GM21786 (cell line): Measurements from ENCODE around the gene PADI1.

Experiments used
- ATAC-seq: cut with Tn5 transposase; IDR thresholded peaks from one replicate; pipeline ENCODE4 v1.9.1; 2021; ENCODE audit not compliant: unreplicated experiment

Gene PADI1

DNA sequence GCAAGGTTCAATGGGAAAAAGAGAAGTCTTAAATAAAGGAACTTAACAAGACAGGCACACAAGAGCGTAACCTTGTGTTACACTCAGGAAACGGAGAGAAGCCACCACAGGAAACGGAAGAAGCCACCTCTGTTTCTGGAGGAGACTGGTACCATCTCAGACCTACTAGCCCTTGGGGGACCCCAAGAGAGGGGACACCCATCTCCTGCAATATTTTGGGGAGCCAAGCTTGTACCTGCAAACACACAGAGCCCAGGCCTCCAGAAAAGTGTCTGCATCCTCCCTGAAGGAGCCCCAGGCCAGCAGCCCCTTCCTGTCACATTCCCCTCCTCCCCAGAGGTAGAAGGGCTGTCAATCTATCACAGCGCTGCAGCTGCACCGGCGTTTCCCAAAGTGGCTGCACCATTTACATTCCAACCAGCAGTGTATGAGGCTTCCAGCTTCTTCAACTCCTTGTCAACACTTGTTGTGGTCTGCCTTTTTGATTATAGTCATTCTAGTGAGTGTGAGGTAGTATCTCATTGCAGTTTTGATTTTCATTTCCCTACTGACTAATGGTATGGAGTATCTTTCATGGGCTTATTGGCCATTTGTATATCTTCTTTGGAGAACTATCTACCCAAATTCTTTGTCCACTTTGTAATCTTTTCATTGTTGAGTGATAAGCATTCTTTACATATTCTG, 23.0 kb upstream of the PADI1 start:
- no peak for ATAC-seq

DNA sequence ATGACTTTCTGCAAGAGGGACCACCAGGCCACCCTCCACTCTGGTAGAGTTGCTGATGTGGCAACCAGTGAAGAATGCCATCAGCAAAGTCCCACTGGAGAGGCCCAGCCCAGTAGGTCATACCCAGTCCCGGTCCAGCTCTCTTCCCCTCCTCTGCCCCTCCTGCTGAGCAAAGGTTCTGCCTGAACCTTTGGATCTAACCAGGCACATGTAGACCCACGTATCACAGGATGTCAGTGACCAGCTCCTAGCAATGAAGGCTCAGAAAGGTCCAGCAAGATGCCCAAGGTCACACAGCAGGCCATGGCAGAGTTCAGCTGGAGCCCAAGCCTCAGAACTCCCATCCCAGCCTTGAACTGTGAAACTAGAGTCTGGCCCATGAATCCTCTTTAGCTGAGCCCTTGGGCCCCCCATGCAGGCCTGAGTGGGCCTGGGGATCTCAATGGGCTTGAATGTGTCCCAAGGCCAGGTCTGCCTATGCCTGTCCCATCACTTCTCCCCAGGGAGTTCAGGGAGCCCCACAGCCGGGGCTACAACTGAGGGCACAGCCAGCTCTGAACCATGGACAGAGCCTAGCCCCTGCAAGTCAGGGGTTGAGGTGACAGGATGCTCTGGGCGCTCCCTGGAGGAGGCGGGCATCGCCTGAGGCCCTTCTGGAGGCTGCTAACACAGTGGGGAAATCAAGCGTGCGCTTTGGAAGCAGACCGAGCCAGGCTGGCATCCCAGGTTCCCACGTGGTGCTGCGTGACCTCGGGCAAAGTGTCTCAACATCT, 21.4 kb upstream of the PADI1 start:
- no peak for ATAC-seq

- no peak for ATAC-seq
Observed at GRCh38 chr1:17184161-17184665, 20.7 kb upstream of the PADI1 start.

DNA sequence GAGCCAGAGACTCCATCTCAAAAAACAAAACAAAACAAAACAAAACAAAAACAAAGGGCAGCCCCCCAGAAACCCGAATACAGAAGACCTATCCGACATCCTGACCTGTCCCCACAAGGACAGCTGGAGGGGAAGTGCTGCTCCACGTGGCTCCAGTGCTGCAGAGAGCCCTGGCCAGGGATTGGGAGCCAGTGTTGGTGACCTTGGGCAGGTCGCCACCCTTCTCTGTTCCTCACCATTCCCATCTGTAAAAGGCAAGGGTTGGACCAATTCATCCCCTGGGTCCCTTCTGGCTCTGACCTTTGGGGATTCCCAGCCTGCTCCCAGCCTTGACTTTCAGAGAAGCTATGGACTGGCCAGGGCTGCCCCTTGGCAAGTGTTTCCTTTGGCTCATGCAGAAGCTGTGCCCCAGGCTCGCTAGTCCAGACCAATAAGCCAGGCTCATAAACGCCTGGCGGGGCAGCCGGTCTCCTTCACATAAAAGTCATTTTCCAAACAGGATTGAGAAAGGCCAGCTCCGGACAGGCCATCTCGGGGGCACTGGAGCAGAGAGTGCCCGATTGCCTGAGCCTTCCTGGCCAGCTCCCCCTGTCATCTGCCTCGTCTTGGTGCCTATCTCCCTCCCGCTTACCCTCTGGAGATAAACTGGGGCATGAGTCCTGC, 20.0 kb upstream of the PADI1 start:
- ATAC-seq, result no peak

- ATAC-seq, result no peak
Observed at GRCh38 chr1:17185485-17185860, 19.5 kb upstream of the PADI1 start.

DNA sequence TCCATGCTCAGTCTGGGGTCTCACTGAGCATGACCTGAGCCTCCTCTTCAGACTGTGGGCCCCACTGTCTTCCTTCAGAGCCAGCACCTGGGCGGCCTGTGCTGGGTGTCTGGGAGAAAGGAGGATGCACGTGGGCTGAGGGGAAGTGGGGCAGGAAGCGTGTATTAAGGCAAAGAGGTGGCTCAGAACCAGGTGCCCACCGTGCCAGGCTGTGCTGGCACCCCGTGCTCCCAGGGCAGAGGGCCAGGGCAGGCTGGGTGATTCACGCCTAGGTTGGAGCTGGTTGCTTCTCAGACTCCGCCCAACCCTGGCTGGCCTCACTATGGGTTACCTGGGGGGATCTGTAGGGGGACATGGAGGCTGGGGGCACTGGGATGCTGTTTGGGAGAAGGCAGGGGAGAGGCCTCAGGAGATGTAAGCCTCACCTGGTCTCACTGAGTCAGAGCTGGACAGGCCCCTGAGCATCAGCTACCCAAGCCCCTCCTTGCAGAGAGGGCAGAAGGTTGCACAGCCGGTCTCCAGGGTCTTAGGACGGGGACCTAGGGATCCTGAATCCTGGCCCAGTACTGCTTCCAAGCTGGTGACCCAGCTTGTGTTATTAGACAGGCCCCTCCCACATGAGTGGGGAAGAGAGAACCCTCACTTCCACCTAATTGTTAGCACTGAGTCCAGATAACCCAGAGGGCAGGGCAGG, 18.6 kb upstream of the PADI1 start:
- ATAC-seq, result no peak

- no peak for ATAC-seq
Observed at GRCh38 chr1:17187051-17187450, 17.9 kb upstream of the PADI1 start.

- ATAC-seq, result no peak
Observed at GRCh38 chr1:17188217-17188616, 16.7 kb upstream of the PADI1 start.

DNA sequence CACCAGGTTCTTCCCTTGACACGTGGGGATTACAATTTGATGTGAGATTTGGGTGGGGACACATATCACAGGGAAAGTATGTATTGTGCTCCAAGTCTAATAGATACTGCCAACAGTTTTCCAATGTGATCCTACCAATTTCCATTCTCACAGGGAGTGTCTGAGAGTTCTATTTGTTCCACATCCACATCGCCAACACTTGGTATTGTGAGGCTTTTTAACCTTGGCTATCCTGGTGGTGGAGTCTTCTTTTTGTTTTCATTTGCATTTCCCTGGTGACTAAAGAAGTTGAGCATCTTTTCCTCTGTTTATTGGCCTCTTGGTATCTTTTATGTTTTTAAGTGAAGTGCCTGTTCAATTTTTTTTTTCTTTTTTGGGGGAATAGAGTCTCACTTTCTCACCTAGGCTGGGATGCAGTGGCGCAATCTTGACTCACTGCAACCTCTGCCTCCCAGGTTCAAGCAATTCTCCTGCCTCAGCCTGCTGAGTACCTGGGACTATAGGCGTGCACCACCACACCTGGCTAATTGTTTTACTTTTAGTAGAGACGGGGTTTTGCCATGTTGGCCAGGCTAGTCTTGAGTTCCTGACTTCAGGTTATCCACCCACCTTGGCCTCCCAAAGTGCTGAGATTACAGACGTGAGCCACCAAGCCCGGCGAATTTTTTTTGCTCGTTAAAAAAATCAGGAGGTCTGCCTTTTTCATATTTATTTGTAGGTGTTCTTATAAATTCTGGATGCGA, 15.9 kb upstream of the PADI1 start:
- ATAC-seq, result no peak

DNA sequence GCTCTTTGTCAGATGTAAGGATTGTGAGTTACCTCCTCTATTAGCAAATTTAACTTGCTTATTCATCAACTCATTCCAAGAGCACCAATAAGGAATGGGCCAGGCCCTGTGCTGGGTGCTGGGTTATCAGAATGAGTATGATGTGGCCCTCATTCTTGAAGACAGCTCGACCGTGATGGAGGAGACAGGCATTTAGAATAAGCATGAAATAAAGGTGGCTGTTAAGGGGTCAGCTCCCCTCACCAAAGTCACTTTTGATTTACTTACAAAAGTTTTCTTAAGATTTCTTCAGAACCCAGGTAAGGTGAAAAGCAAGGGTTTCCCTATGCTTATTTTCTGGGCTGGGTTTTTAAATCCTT, 15.3 kb upstream of the PADI1 start:
- no peak for ATAC-seq

GRCh38 chr1:17190010-17190995, 14.6 kb upstream of the PADI1 start:
- no peak for ATAC-seq

DNA sequence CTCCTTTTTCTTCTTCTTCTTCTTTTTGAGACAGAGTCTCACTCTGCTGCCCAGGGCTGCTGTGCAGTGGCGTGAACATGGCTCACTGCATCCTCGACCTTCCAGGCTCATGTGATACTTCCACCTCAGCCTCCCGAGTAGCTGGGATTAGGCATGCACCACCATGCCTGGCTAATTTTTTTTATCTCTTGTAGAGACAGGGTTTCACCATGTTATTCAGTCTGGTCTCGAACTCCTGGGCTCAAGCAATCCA, 13.0 kb upstream of the PADI1 start:
- ATAC-seq, result no peak

DNA sequence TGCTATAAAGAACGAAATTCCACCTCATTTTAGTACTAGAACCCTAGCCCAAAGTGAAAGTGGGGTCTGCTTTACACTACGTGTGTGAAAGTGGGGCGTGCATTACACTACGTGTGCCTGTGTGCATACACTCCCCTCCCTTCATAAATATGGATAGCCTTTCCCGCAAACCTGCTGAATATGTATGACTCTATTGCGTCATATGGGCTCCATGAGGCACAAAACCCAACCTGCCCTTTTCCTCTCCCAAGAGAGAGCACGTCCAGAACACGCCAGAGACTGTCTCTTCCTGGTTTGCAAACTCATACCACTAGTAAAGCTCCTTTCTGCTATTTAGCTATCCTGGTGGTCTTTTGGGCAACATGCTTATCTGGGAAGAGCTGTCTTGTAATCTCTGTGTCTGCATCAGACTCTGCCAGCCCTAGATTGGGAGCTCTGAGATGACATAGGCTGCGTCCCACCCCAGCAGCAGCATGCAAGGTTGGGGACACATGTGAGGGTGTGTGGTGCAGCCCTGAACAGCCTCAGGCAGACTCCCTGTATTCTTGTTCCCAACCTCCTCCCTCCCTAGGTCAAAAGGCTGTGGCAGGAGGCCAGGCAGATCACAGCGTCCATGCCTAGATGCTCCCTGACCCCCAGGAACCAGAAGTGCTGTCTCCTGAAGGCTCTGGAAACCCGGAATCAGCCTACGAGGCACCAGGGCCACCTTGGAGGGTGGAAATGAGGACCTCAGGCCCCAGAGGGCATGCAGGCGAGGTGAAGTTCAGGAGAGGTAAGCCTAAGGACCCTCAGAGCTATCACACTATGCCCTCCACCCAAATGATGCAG, 12.3 kb upstream of the PADI1 start:
- ATAC-seq, result no peak

DNA sequence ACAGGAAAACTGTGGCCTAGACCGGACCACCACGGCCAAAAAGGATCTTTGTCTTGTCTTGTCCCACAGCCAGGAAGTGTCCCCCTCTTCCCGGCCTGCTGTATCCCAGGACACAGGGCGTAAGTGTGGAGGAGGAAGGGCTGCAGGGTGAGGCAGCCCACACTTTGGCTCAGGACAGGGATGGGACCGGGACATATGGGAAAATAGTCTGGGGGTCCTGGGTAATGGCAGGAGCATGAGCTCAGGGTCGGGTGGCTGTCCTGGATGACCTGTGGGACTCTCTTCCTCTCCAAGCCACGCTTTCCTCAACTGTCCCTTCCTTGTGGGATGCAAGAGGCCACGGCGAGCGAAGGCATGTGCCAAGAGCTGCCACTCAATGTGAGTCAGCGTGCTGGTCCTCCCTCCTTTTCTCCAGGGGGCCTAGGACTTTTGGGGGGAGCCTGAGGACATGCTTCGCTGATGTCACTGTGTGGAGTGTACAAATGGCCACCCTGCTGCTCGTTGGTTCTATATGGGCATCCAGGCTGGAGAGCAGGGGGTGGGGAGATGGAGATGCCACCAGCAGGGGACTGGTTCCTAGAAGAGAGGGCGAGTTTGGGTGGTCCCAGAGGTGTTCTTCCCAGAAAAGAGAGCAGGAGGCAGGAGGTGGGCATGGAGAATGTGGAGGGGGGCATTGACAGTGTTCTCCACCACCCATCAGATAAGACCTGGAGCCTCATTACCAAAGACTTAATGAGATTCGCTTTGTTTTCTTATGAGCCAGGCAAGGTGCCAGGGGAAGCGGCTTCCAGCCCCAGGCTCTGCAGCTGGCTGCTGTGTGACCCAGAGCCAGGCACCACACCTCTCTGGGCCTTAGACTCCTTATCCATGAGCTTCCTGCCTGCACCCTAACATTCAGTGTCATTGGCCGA, 11.5 kb upstream of the PADI1 start:
- no peak for ATAC-seq

DNA sequence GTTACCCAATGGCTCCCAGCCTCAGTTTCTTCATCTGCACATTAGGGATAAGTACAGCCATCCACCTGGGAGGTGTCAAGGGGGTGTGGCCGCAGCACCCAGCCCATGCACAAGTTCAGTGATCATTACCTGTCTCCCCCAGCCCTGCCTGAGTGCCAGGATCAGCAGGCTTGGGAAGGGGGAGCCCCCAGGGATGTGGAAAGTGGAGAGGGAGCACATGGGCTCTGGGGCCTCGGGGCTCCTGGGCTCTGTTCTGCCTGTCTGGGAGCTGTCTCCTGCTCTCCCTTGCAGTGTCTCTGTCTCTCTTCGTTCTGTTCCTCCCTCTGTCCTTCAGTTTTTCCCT, 10.8 kb upstream of the PADI1 start:
- no peak for ATAC-seq

GRCh38 chr1:17194615-17195528, 10.1 kb upstream of the PADI1 start:
- no peak for ATAC-seq

DNA sequence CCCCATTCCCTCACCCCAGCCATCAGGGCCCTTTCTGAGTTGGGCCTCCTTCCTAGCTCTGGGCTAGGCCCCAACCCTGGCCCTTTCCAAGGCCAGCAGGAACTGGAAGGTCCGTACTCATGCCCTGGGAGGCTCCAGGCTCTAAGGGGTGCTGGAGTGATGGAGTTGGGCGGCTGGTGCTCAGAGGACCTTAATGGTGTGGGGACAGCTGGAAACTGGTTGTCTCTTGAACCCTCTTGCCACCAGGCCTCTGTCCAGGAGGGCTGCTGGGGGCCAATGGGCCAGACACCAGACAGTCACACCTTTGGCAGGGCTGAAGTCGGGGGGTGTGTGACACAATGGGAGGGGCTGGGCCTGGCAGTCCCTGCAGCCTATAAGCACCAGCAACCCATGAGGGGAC, 9.2 kb upstream of the PADI1 start:
- no peak for ATAC-seq
